Measurements from ENCODE around the gene RSPH3.

GRCh38 chr6:158933079-158933595 is 66.9 kb downstream of the RSPH3 start:
- TF ChIP-seq CTCF (IDR thresholded peaks at IDR 0.05; ENCODE audit: control extremely low read depth in 1 of 3, insufficient read depth in 1 of 3, low read depth in 1 of 3, low read length in 3 of 3): no peak
- no peak for TF ChIP-seq SIX5 (IDR thresholded peaks at IDR 0.05; ENCODE audit: low read depth, low read length)

All from H1 (cell line).